ENCODE data around the gene ILK.

- no peak for TF ChIP-seq POLR2A (IDR thresholded peaks at IDR 0.05)
- TF ChIP-seq CTCF (IDR thresholded peaks at IDR 0.05): no peak
Measured at GRCh38 chr11:6578134-6578533, 25.4 kb upstream of the ILK start.

Data from thyroid gland (tissue), 4 donors.